Putamen (tissue), 1 donor: Measurements from ENCODE around the gene CPNE4.
A peak's percentile ranks its signal among the peaks of the same experiment; 100 is the strongest.

Source experiments
- DNase-seq: peaks from one replicate; pipeline ENCODE4 v3.0.0-alpha.2; 2016; ENCODE audit warnings: low spot score

The CPNE4 gene

DNA sequence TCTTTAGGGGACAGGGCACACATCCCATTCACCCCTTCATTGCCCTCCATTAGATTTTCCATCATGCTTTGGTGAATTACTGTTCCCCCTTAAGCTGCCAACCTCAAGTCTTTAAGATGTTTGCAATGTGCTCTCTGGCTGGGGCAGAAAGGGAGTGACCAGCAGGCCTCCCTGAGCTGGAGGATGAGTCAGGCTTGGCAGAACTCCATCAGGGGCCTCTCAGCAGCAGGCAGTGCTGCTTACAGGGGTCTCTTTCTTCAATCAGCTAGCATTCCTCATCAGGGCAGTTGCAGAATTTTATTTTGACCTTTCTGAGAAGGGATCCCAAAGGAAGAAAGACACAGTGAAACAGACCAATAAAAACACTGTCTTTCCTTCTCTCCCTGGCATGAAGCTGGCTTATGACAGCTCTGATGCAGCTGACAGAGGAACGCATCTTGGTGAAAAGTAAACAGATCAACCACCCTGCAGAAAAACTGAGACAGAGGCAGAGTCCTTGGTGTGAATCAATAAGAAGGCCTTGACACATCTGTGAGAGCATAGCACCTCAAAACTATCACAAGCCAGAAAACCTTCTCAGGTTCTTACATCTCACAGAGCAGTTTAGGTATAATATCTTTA is 443.3 kb downstream of the CPNE4 start:
- DNase-seq: no peak

GRCh38 chr3:131586277-131586676 is 448.5 kb downstream of the CPNE4 start:
- DNase-seq: no peak

DNA sequence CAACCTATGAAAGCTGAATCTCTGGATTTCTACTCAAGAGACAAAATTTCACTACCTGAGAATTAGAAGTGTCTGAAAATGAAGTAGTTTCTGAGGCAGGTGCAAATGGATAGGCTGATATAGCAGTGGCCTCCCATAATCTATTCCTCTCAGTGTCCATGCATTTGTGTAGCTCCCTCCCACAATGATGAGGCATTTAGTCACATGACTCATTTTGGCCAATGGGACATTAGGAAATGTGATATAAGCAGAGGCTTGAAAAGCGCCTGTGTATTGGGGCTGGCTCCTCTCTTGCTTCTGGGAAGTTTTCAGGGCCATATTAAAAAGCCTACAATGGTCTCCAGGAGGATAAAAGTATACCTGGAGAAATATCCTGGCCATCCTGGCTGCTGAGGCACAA is 452.4 kb downstream of the CPNE4 start:
- no peak for DNase-seq

GRCh38 chr3:131568460-131568859 is 466.4 kb downstream of the CPNE4 start:
- no peak for DNase-seq

- DNase-seq: no peak
Observed at GRCh38 chr3:131564812-131565211, 470.0 kb downstream of the CPNE4 start.

- DNase-seq: peak; percentile 78
Observed at GRCh38 chr3:131561511-131561910, 473.3 kb downstream of the CPNE4 start.

DNA sequence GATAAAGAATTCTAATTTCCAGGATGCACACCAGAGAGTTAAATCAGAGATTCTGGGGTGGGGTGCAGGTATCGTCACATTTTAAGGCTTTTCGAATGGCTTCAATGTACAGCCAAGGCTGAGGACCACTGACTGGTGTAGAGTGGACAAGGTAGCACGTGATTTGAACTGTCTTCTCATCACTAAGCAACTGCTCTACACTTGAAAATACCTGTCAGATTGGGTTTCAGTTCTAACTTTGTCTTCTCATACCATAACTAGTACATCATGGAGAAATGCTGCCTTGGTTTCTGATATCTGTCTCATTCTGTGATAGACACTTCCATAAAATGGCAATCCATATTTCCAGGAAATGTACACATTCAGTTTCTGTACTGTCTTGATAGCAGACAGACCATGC is 474.0 kb downstream of the CPNE4 start:
- no peak for DNase-seq

GRCh38 chr3:131555456-131555855 is 479.4 kb downstream of the CPNE4 start:
- no peak for DNase-seq

DNA sequence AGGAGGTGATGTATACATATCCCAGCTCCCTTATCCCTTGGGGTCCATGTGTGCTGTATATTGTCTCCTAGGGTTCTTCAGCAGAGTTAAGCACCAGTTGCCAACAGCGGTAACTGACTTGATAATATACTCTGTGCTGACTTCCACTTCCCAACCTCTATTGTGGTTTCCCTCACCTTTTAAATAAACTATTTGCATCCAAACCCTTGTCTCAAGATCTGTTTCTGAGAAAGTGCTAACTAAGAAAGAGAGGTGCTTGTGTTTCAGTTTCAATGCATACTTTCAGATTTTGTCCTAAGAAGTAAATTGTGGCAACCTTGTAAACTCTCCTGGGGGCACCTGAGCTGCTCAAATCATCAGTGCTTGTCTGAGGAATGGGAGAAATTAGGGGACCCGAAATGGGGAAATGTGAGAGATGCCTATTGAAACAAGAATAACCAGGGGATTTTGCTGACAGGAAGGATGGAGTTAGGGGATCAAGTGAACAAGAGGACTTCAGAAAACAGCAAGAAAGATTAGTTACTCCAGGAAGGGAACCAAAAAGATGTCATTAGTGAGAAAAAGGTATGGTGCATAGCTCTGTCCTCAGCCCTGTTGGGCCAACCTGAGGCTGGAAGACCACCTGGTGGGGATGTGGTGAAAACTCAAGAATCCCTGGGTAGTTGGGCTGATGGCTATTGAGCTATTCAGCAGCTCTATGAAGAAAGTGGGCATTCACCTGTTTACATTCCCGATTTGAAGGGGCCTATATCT is 481.1 kb downstream of the CPNE4 start:
- DNase-seq: no peak

- no peak for DNase-seq
Observed at GRCh38 chr3:131551761-131552160, 483.1 kb downstream of the CPNE4 start.

DNA sequence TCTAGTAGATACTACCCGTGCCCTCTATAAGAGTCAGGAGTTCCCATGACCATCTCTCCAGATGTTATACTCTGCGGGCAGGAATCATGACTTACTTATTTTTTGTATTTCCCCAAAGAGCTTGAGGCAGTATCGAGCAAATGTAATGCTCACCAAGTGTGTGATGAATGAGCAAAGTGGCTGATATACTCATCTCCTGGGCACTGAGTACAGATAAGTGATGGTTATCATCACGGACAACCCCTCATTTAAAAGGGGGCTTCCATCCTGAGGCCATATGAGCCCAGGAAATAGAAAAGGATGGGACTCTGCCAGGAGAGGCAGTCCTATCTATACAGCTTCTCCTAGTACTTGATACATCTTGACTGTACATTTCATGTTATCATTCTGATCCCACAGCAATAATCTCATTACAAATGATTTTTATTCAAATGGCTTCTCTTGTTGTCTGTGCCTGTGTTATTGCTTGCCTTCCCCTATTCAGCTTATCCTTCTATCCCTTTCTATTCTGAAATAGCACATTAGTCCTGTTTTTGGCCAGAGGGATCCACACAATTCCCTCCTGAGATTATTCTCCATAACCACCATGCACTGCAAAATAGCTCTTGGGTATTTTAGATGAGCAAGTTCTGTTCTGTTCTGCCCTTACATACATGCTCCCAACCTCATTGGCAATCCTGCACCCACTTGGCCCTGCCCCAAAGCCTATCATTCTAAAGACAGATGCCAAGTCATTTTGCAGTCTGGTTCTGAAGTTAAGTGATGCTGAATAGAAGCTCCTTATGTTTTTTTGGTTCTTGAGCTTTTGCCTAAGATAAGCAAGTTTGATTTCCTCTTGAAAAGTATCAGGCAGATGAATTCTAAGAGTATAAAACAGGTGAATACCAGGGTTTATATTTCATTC is 484.0 kb downstream of the CPNE4 start:
- DNase-seq: no peak

- DNase-seq: no peak
Observed at GRCh38 chr3:131549340-131549739, 485.5 kb downstream of the CPNE4 start.

DNA sequence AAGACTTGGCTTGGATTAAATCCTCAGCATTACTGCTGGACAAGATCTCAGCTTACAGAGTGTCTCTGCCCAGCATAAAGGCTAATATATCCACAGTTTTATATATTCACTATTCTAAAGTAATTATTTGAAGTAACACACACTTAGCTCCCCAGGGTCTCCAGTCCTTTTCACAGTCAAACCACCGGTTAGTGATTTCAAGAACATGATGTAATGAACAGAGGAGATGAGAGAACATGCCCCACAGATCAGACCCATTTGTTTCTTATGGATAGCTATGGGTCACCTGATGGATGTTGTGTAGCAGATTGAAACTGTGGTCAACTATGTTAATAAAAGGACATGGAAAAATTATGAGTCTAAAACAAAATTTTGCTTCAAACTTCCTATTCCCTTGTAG is 487.2 kb downstream of the CPNE4 start:
- no peak for DNase-seq

GRCh38 chr3:131546441-131546840 is 488.4 kb downstream of the CPNE4 start:
- DNase-seq: no peak

DNA sequence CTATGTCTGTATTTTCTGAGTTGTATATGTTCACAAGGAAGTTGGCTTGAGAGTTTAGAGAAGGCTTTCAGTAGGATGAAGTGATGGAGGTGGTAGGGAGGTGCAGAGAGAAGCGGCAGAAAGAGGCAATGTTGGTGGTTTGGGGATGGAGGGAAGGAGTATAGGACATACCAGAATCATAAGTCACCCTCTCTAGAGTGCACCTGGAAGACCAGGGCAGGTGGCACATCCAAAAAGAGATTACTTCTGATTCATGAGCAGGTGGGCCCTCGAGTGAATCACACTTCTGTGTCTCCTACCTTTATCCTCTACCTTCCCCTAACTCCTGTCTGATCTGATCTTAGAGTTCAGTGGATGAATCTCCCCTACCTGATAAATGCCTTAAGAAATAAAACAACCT is 490.3 kb downstream of the CPNE4 start:
- DNase-seq: no peak

DNA sequence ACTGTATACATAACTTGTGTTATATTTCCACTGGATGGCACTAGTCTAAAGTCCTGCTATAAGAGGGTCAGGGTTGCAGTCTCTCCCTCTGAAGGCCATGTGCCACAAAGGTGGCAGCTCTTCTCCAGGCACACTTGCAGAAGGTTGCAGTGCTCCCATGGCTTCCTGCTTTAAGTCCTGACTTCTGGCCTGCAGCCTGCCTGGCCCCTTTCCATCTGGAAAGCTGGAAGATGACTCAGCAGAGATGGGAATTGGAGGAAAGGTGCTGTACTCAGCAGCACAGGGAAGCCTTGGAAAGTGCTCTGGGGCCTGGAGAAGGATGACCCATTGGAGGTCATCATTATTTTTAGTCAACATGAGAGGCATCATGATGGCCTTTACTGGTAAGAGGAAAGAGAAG is 491.1 kb downstream of the CPNE4 start:
- DNase-seq: no peak

DNA sequence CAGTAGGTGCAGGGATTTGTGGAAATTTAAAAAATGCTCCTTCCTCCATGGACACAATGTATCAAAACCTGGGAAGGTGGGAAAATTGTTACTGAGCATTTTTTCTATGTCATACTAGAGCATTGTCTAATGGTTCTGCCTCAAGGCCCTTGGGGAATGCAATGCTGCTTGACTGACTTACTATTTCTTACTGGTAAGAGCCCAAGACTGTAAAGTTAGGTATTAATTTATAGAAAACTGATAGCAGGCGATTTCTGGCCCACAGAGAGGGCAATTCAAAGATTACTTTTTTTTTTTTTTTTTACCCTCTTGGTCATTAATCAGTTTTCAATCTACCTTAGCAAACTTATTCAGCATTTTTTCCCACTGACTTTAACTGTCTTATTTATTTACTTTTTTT is 493.5 kb downstream of the CPNE4 start:
- DNase-seq: no peak

DNA sequence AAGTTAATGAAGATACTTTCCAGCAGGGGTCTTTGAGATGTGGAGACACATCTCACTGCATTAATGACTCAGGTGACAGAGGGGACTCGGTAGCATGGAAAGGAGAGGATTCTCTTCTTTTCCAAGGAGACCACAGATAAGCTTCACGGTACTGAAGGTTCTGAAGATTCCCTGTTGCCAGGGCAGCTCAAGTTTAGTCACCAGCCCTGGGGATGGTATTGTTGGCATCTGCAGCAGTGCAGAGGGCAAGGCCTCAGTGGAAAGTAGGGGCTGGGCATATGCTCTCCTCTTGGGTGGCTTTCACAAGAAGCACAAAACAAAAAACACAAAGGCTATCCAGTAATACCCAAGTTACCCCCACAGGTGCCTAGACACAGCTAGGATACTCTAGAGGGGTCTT is 494.0 kb downstream of the CPNE4 start:
- DNase-seq: no peak

- no peak for DNase-seq
Observed at GRCh38 chr3:131540143-131540542, 494.7 kb downstream of the CPNE4 start.

GRCh38 chr3:131538968-131539367 is 495.8 kb downstream of the CPNE4 start:
- DNase-seq: no peak

GRCh38 chr3:131537531-131537930 is 497.3 kb downstream of the CPNE4 start:
- DNase-seq: no peak

GRCh38 chr3:131535596-131535995 is 499.2 kb downstream of the CPNE4 start:
- DNase-seq: no peak

DNA sequence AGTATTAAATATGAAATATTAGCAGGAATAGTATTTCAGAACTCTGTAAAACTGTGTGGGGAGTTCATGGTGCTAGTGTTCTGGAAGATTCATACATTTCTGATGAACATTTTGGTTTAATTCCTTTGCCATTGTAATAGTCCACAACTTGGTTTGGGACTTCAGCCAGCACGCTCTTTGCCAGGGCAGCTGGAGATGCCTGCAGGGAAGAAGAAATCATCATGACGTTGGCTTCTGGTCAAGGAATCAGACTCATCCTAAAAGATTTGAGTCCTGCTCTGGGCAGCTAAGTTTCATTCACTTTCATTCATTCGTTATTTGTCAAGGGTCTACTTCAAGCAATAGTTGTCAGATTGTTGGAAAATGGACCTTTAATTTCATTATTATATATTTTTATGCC is 499.7 kb downstream of the CPNE4 start:
- DNase-seq: no peak
